ENCODE data around the gene VIPR2. TPM values are rescaled to one million over a fixed set of nuclear protein-coding genes. Genes with fewer than 3 reads are reported as not detected.

Gene VIPR2
- total RNA-seq, 4 donors from 2014 or later = 0.59 to 0.64 (median 0.60) TPM; not detected in 1

- Histone ChIP-seq H3K36me3 (no peaks in the 10 kb centered on the region), H3K27ac (no peak overlapping the region), H3K9me3 (no peaks in the 10 kb centered on the region), H3K4me1 (no peaks in the 10 kb centered on the region), H3K27me3 (no peaks in the 10 kb centered on the region), H3K4me3 (no peak overlapping the region)
- peak in 1 of 2 donors; percentile 66 for DNase-seq (ENCODE audit: low spot score in 2 of 2)
- WGBS = 86% methylated on average over 15 of the region's 17 CpGs
- TF ChIP-seq CTCF (IDR thresholded peaks at IDR 0.05) (no peak), POLR2AphosphoS5 (IDR thresholded peaks at IDR 0.05) (no peak), POLR2A (IDR thresholded peaks at IDR 0.05) (no peak), EP300 (IDR thresholded peaks at IDR 0.05) (no peak)
Observed at GRCh38 chr7:159075563-159076238, 69.0 kb downstream of the VIPR2 start.

GRCh38 chr7:159071260-159071659 is 73.4 kb downstream of the VIPR2 start:
- 97% methylated on average over 5 of the region's 6 CpGs for WGBS
- no peak overlapping the region for H3K4me3 ChIP-seq
- H3K4me1 ChIP-seq = no peaks in the 10 kb centered on the region
- no peaks in the 10 kb centered on the region for H3K27me3 ChIP-seq
- peak in 1 of 2 donors; percentile 44 for DNase-seq (ENCODE audit: low spot score in 2 of 2)
- H3K9me3 ChIP-seq = no peaks in the 10 kb centered on the region
- no peaks in the 10 kb centered on the region for H3K36me3 ChIP-seq
- H3K27ac ChIP-seq = no peak overlapping the region
- TF ChIP-seq CTCF (IDR thresholded peaks at IDR 0.05) (no peak), POLR2A (IDR thresholded peaks at IDR 0.05) (no peak), POLR2AphosphoS5 (IDR thresholded peaks at IDR 0.05) (no peak), EP300 (IDR thresholded peaks at IDR 0.05) (no peak)

- H3K36me3 ChIP-seq = no peaks in the 10 kb centered on the region
- peak in 1 of 2 donors; percentile 35 for DNase-seq (ENCODE audit: low spot score in 2 of 2)
- no peaks in the 10 kb centered on the region for H3K4me1 ChIP-seq
- 62% methylated on average over 17 of the region's 17 CpGs for WGBS
- no peak for TF ChIP-seq CTCF (IDR thresholded peaks at IDR 0.05)
- TF ChIP-seq EP300 (IDR thresholded peaks at IDR 0.05) = no peak
- TF ChIP-seq POLR2A (IDR thresholded peaks at IDR 0.05) = no peak
- no peak for TF ChIP-seq POLR2AphosphoS5 (IDR thresholded peaks at IDR 0.05)
- no peak overlapping the region for H3K27ac ChIP-seq
- no peaks in the 10 kb centered on the region for H3K27me3 ChIP-seq
- H3K9me3 ChIP-seq = no peaks in the 10 kb centered on the region
- H3K4me3 ChIP-seq = no peak overlapping the region
Observed at GRCh38 chr7:159070431-159071148, 74.1 kb downstream of the VIPR2 start.

GRCh38 chr7:159068893-159069448 is 75.7 kb downstream of the VIPR2 start:
- no peak for TF ChIP-seq EP300 (IDR thresholded peaks at IDR 0.05)
- TF ChIP-seq CTCF (IDR thresholded peaks at IDR 0.05) = no peak
- no peak for TF ChIP-seq POLR2AphosphoS5 (IDR thresholded peaks at IDR 0.05)
- TF ChIP-seq POLR2A (IDR thresholded peaks at IDR 0.05) = no peak
- Histone ChIP-seq H3K36me3 (no peaks in the 10 kb centered on the region), H3K9me3 (no peaks in the 10 kb centered on the region), H3K4me3 (no peak overlapping the region), H3K4me1 (no peaks in the 10 kb centered on the region), H3K27me3 (no peaks in the 10 kb centered on the region), H3K27ac (peak overlapping the region; percentile 20)
- peak in 1 of 2 donors; percentile 66 for DNase-seq (ENCODE audit: low spot score in 2 of 2)
- WGBS = 88% methylated on average over 14 of the region's 14 CpGs

GRCh38 chr7:159068488-159068811 is 76.2 kb downstream of the VIPR2 start:
- Histone ChIP-seq H3K27ac (no peak overlapping the region), H3K4me3 (no peak overlapping the region), H3K4me1 (no peaks in the 10 kb centered on the region), H3K27me3 (no peaks in the 10 kb centered on the region), H3K36me3 (no peaks in the 10 kb centered on the region), H3K9me3 (no peaks in the 10 kb centered on the region)
- TF ChIP-seq CTCF (IDR thresholded peaks at IDR 0.05) = no peak
- no peak for TF ChIP-seq POLR2AphosphoS5 (IDR thresholded peaks at IDR 0.05)
- no peak for TF ChIP-seq POLR2A (IDR thresholded peaks at IDR 0.05)
- no peak for TF ChIP-seq EP300 (IDR thresholded peaks at IDR 0.05)
- 68% methylated on average over 12 of the region's 12 CpGs for WGBS
- peak in 1 of 2 donors; percentile 82 for DNase-seq (ENCODE audit: low spot score in 2 of 2)

Measured in suprapubic skin (tissue), 4 donors.